ENCODE measurements around the gene OR2H2. TPM values are rescaled to one million over a fixed set of nuclear protein-coding genes. Genes with fewer than 3 reads are reported as not detected.

Gene OR2H2
- total RNA-seq, 2 donors from 2014 or later, result not detected

DNA sequence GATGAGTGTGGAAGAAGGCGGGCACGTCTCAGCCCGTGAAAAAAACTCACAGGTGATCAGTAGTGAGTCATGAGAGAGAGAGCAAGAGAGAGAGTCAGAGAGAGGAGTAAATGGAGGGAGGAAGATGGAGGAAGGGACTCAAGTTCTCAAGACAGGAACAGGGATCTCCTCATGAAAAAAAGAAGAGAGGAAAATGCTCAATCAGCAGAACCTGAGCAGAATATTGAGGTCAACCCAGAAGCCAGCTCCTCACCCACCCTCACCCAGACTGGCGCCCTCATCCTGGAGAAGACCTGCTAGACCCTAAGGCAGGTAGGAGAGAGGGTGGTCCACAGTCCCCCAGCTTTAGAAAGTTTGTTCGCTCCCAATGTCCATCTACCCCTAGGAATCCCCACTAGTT is 30.2 kb upstream of the OR2H2 start:
- no peak for DNase-seq (ENCODE audit: low spot score)
- no peaks in the 10 kb centered on the region for H3K9me3 ChIP-seq
- TF ChIP-seq, protein P1, sequence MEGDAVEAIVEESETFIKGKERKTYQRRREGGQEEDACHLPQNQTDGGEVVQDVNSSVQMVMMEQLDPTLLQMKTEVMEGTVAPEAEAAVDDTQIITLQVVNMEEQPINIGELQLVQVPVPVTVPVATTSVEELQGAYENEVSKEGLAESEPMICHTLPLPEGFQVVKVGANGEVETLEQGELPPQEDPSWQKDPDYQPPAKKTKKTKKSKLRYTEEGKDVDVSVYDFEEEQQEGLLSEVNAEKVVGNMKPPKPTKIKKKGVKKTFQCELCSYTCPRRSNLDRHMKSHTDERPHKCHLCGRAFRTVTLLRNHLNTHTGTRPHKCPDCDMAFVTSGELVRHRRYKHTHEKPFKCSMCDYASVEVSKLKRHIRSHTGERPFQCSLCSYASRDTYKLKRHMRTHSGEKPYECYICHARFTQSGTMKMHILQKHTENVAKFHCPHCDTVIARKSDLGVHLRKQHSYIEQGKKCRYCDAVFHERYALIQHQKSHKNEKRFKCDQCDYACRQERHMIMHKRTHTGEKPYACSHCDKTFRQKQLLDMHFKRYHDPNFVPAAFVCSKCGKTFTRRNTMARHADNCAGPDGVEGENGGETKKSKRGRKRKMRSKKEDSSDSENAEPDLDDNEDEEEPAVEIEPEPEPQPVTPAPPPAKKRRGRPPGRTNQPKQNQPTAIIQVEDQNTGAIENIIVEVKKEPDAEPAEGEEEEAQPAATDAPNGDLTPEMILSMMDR (IDR thresholded peaks at IDR 0.05), result no peak
- H3K27ac ChIP-seq, result no peak overlapping the region
- H3K36me3 ChIP-seq, result no peaks in the 10 kb centered on the region
- no peak for ATAC-seq (ENCODE audit: insufficient number of reproducible peaks, low FRiP score, low read depth)
- no peak overlapping the region for H3K4me3 ChIP-seq
- H3K27me3 ChIP-seq (replicated peaks; ENCODE audit: insufficient read depth), result peaks cover 6% of the 10 kb centered on the region
- peaks cover 11 to 15% of the 10 kb centered on the region in 2 donors for H3K4me1 ChIP-seq (ENCODE audit: control insufficient read depth in 1 of 2, low read depth in 2 of 2)

DNA sequence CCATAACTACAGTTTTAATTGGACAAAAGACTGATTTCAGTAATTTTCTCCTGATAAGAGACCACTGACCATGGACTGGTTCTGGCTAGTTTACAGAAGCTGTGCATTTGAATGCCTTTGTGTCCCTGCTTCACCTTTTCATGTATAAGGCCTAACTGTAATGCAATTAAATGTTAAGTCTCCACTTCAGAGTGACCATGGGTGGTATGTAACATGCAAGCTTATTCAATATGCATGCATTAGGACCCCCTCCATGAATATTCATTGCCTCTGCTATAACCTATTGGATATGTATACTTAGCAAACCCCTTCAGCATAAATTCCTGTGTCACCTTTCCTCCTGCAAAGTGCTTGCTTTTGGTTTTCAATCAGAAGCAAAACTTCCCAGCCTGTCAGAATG is 27.6 kb upstream of the OR2H2 start:
- peaks cover 6% of the 10 kb centered on the region for H3K27me3 ChIP-seq (replicated peaks; ENCODE audit: insufficient read depth)
- DNase-seq (ENCODE audit: low spot score), result no peak

DNA sequence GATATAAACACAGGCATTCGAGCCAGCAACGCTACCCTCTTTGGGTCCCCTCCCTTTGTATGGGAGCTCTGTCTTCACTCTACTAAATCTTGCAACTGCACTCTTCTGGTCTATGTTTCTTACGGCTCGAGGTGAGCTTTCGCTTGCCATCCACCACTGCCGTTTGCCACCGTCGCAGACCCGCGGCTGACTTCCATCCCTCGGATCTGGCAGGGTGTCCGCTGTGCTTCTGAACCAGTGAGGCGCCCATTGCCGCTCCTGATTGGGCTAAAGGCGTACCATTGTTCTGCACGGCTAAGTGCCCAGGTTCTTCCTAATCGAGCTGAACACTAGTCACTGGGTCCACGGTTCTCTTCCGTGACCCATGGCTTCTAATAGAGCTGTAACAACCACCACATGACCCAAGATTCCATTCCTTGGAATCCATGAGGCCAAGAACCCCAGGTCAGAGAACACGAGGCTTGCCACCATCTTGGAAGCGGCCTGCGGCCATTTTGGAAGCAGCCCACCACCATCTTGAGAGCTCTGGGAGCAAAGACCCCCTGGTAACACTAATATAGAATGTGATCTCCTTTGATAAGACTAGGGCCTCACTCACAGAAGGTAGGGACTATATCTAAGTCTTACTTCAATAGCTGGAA is 26.4 kb upstream of the OR2H2 start:
- Histone ChIP-seq H3K36me3 (no peaks in the 10 kb centered on the region), H3K27ac (no peak overlapping the region), H3K27me3 (replicated peaks; ENCODE audit: insufficient read depth) (peaks cover 6% of the 10 kb centered on the region), H3K4me3 (no peak overlapping the region), H3K9me3 (no peaks in the 10 kb centered on the region), H3K4me1 (ENCODE audit: control insufficient read depth in 1 of 2, low read depth in 2 of 2) (peaks cover 5 to 6% of the 10 kb centered on the region in 2 donors)
- ATAC-seq (ENCODE audit: insufficient number of reproducible peaks, low FRiP score, low read depth) (no peak), DNase-seq (ENCODE audit: low spot score) (no peak)
- TF ChIP-seq, protein P1 (IDR thresholded peaks at IDR 0.05), result no peak

More for the DNA sequence above, 27.6 kb upstream of the OR2H2 start:
- no peak overlapping the region for H3K27ac ChIP-seq
- no peaks in the 10 kb centered on the region for H3K9me3 ChIP-seq
- TF ChIP-seq, protein P1 (IDR thresholded peaks at IDR 0.05), result no peak
- no peak for ATAC-seq (ENCODE audit: insufficient number of reproducible peaks, low FRiP score, low read depth)
- H3K36me3 ChIP-seq, result no peaks in the 10 kb centered on the region
- no peak overlapping the region for H3K4me3 ChIP-seq
- peaks cover 11 to 15% of the 10 kb centered on the region in 2 donors for H3K4me1 ChIP-seq (ENCODE audit: control insufficient read depth in 1 of 2, low read depth in 2 of 2)

DNA sequence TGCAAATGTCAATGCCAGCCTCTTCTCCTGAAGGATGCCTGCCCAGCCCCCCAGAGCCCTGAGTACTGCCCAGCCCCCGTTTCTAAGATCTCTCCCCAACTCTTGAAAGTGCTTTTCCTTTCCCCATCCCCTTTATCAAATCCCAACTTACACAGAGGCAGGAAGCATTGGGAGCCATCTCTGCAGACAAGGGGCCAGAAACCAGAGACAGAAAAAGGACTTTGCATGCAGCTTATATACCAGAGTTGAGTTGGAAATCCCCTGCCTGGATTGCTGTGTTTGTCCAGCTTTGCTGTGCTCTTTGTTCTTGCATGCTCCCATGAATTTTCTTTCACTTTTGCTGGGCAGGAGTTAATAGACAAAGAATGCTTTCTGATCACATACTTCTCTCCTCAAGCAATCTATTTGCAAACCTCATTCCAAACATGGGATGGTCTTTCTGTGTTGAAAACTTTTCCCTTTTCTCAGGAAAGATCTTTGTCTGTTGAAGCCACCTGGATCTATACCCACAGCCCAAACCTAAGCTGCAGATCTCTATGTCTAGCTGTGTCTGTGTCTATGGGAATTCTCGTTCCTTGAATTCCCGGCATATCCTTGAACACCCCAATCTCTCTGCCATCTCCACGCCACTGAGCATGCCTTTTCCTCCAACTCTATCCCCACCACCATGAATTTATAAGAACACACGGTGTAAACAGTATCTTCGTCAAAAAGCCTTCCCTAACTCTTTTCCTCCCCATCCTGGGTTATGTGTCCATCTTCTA is 25.2 kb upstream of the OR2H2 start, which contains the start of gene UBD:
Gene UBD (minus strand): TSS at position 209 of the 764 bp plus-strand sequence. CDS start 31 bp downstream, at position 178.
- ATAC-seq (ENCODE audit: insufficient number of reproducible peaks, low FRiP score, low read depth), result no peak
- Histone ChIP-seq H3K36me3 (no peaks in the 10 kb centered on the region), H3K4me3 (no peak within 1 kb of the TSS), H3K4me1 (ENCODE audit: control insufficient read depth in 1 of 2, low read depth in 2 of 2) (no peaks in the 10 kb centered on the region), H3K27ac (no peak within 1 kb of the TSS), H3K9me3 (no peaks in the 10 kb centered on the region), H3K27me3 (replicated peaks; ENCODE audit: insufficient read depth) (peaks cover 1% of the 10 kb centered on the region)
- DNase-seq (ENCODE audit: low spot score), result no peak
- TF ChIP-seq, protein P1 (IDR thresholded peaks at IDR 0.05), result no peak

DNA sequence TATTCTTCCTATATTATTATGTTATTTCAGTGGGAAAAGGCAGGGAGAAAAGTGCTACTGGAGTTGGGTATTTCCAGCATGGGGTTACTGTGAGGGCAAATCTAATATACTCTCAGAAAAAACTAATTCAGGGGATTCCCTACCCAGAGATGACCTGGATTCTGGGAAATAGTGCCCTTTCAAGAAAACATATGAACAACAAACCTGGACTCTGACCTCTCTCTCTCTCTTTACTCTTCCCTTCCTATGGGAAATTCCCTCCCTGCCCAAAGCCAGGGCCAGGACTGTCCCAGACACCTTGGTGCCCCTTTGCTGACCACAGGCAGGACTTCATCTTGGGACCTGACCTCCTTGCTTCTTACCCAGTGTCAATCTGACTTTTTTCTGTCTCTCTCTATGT is 23.8 kb upstream of the OR2H2 start:
- Histone ChIP-seq H3K27me3 (replicated peaks; ENCODE audit: insufficient read depth) (no peaks in the 10 kb centered on the region), H3K27ac (no peak overlapping the region), H3K9me3 (no peaks in the 10 kb centered on the region), H3K4me1 (ENCODE audit: control insufficient read depth in 1 of 2, low read depth in 2 of 2) (no peaks in the 10 kb centered on the region), H3K4me3 (no peak overlapping the region), H3K36me3 (no peaks in the 10 kb centered on the region)
- ATAC-seq (ENCODE audit: insufficient number of reproducible peaks, low FRiP score, low read depth), result no peak
- DNase-seq (ENCODE audit: low spot score), result no peak
- TF ChIP-seq, protein P1 (IDR thresholded peaks at IDR 0.05), result no peak
